Esophagus mucosa (tissue), 1 donor: ENCODE results near the gene CA5A. TPM values are rescaled to one million over a fixed set of nuclear protein-coding genes. Genes with fewer than 3 reads are reported as not detected.
A peak's percentile ranks its signal among the peaks of the same experiment; 100 is the strongest.
"Not testable (repeated sequence)": the region's sequence is repeated elsewhere in the genome, so short reads cannot be mapped to it uniquely, and the experiment has no call there.

Experiments
- ATAC-seq: fragments of 200-7000 bp; cut with Tn5 transposase; one replicate; pipeline ENCODE4 v1.9.1; 2020
- total RNA-seq: library from RNA; stranded (reverse); gene quantifications from one replicate; pipeline ENCODE4 v1.2.4, GENCODE V29; 2023
- donor health status: DM: yes; HTN: yes; CAD: no.

The CA5A gene
- total RNA-seq, 1 donor from 2014 or later: not detected

GRCh38 chr16:87947356-87948118 is 11.2 kb upstream of the CA5A start:
- no peak for ATAC-seq

- ATAC-seq: no peak
These were observed 10.4 kb upstream of the CA5A start for GRCh38 chr16:87946596-87947347.

DNA sequence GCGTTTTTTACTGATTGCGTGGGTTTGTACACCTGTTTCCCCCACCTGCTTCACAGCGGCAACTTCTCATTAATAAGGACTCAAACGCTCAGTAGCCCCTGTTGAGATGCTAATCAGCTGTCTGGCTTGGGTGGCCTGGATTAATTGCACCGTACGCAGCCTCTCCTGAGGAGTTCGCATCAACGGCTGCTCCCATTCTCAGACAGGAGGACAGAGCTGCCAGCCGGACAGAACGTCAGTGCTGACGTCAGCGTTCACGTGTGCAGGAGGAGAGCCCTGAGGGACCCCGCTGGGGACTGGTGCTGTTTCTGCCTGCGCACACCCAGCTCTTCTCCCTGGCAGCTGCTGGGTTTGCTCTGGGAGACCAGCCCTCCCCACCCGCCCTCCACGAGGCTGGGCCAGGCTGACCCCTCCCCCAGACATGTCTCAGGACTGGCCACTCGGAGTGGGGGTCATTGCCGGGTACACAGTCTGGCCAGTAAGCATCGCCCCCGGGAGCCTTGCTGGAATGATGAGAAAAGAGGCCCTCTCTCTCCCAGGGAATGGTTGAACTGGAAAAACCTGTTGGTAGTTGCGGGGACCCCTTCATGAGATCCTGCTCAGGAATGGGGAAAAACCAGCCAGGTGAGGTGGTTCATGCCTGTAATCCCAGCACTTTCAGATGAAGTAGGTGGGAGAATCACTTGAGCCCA is 9.2 kb upstream of the CA5A start:
- peak; percentile 78 for ATAC-seq

GRCh38 chr16:87942680-87943079 is 6.4 kb upstream of the CA5A start:
- ATAC-seq: no peak

DNA sequence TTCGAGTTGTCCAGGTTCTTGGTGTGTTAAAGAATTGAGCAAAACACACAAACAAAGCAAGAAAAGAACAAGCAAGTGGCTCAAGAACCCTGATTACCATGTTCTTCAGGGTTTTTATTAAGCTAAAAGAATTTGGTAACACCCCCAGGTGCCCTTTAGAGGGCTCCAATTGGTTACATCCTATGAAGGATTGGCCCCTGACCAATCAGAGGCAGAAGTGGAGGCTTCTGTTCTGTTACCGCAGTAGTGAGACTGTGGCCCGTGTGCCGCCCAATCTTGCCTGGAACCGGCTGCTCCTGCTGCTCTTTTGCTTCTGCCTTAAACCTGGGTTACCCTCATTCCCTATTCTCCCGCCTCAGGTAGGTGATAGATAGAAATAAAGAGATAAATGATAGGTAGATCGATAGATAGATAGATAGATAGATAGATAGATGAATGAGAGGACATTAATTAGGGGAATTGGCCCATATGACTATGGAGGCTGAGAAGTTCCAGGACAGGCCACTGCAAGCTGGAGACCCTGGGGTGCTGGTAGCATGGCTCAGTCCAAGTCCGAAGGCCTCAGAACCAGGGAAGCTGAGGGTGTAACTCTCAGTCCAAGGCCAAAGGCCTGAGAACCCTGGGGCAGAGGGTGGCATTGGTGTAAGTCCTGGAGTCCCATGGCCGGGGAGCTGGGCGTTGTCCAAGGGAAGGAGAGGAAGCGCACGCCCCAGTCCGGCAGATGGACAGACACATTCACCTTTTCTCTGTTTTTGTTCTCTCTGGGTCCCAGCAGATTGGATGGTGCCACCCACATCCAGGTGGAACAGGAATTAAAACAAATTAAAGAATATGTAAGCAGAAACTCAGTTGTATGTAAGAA is 3.5 kb upstream of the CA5A start:
- no peak for ATAC-seq

DNA sequence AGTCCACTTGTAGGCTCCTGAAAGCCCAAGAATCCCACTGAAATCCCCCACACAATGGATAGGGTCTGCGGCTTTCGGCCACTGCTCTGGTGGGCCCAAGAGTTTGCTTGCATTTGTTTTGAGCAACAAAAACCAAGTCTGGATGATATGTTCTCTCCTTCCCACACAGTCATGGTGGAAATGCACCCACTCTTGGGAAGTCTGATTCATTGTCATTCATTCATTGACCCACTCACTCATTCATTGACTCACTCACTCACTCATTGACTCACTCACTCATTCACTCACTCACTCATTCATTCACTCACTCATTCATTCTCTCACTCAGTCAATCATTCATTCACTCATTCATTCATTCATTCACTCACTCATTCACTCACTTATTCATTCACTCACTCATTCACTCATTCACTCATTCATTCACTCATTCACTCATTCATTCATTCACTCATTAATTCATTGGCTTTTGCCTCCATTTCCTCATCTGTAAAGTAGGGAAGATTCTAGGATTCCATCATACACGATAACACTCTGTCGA is 2.2 kb upstream of the CA5A start:
- no peak for ATAC-seq

DNA sequence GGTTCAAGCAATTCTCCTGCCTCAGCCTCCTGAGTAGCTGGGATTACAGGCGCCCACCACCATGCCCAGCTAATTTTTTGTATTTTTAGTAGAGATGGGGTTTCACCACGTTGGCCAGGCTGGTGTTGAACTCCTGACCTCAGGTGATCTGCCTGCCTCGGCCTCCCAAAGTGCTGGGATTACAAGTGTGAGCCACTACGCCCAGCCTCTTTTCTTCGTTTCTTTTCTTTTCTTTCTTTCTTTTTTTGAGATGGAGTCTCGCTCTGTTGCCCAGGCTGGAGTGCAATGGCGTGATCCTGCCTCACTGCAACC is 858 bp upstream of the CA5A start:
- ATAC-seq: not testable (repeated sequence)

DNA sequence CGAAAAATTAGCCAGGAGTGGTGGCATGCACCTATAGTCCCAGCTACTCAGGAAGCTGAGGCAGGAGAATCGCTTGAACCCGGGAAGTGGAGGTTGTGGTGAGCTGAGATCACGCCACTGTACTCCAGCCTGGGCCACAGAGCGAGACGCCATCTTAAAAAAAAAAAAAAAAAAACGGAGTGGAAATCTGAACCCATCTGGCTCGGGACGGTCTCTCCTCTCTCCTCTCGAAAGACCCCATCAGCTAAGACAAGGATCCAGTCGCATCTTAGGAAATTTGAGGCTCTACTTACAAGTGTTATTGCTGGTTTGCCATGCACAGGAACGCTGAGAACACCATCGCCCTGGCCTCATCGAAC is 334 bp downstream of the CA5A start:
- ATAC-seq: not testable (repeated sequence)

DNA sequence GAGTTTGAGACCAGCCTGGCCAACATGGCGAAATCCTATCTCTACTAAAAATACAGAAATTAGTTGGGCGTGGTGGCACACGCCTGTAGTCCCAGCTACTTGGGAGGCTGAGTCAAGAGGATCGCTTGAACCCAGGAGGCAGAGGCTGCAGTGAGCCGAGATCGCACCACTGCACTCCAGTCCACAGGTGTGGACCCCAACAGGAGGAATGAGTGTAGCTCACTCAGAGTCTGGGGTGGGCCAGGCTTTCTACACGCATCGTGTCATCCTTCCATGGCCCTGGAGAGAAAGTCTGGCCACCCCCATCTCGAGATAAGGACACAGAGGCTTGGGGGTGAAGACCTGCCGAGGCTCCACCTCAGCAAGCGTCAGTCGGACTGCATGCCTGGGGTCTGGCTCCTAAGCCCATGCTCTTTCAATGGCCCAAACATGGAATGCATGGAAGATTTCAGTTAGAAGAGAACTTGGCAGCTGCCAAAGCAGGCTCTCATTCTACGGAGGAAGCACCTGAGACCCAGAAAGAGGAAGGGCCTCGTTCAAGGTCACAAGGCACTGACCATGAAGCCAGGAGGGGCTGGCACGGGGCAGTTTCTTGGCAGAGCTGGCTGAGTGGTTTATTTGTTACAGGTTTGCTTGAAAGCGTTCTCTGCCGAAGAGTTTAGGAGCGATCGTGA is 1.4 kb downstream of the CA5A start:
- not testable (repeated sequence) for ATAC-seq

- no peak for ATAC-seq
These were observed 3.2 kb downstream of the CA5A start for GRCh38 chr16:87933140-87933495.

GRCh38 chr16:87932475-87933139 is 3.7 kb downstream of the CA5A start:
- ATAC-seq: not testable (repeated sequence)

DNA sequence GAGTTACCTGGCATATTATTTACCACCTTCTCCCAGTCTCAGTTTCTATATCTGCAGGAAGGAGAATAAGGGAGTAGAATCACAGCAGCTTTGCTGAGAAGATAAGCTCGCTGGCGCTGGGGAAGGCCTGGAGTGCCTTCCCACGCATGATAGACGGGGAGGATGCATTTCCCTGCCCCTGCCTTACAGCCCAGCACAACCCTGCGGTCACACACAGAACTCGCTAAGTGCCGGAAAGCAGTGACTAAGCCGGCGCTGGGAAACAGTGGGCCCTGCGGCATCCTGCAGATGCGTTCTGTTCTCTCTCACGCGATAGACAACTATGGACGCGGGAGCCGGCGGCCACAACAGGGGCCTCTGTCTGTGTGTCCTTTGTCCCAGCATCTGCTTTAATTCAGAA is 4.8 kb downstream of the CA5A start:
- no peak for ATAC-seq

DNA sequence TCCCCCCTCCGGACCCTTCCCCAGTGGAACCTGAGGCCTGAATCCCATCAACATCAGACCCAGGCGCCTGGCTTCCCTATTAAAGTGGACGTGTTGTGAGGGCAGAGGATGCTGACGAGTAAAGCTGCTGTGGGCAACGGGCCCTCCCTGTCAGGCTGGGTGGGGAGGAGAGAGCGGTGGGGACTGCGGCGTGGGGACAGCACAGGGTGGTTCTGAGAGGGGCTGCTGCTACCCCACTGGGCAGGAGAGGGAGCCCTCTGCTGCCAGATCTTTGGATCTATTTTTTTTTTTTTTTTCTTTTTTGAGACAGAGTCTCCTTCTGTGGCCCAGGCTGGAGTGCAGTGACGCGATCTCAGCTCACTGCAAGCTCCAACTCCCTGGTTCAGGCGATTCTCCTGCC is 5.9 kb downstream of the CA5A start:
- no peak for ATAC-seq

- ATAC-seq: no peak
These were observed 6.3 kb downstream of the CA5A start for GRCh38 chr16:87929986-87930385.

DNA sequence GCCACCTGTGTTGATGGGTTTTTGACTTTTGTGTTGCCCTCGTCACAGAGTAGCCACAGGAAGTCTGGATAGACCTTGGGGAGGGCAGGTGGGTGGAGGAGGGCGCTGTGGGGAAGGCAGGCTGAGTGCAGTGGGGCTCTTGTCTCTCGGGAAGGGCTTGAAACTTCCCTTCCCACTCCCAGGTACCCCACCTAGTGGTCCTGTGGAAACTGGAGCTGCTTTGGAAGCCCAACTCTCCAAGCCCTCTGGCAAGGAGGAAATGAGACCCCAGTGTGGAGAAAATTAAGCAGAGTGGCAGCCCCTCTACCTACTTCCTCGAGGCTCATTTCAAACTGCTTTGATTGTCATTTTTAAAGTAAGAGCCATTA is 9.2 kb downstream of the CA5A start:
- no peak for ATAC-seq

DNA sequence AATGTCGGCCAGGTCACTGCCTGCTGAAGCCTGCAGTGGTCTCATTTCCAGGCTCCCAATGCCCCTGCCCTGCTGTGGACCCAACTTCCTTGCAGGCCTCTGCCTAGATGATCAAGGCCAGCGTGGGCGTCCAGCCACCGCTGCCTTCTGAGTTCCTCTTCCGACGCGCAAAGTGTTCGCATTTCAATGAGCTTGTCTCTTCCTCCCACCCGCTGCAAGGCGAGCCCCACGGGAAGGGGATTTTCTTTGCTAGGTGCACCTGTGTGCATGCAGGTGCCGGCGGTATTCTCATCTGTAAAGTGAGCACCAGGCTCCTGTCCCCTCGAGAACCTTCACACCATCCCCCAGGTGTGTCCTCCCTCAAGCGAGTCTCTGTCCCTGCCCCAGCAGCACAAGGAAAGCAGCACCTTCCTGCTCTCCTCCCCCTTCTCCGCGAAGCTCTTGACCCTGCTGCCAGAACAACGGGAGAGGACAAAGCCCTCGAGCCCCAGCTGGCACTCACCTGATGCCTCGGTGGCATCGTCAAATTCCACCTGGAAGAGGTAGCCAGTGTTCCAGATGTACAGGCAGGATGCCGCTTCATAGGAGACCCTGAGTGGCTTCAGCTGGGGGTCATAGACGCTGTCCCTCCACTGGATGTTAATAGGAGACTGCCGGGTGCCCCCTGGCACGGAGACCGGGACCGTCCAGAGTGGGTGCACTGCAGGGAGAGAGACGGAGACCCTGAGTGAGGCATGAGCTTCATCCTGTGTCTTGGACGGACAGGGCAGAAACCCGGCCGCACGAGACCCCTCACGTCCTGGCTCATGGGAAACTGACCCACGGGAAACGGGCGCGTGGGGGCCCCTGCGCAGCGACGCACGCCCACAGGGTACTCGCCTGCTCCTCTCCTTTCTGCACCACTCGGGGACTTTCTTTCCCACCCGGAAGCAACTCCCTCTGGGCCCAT is 9.8 kb downstream of the CA5A start:
- ATAC-seq: no peak

DNA sequence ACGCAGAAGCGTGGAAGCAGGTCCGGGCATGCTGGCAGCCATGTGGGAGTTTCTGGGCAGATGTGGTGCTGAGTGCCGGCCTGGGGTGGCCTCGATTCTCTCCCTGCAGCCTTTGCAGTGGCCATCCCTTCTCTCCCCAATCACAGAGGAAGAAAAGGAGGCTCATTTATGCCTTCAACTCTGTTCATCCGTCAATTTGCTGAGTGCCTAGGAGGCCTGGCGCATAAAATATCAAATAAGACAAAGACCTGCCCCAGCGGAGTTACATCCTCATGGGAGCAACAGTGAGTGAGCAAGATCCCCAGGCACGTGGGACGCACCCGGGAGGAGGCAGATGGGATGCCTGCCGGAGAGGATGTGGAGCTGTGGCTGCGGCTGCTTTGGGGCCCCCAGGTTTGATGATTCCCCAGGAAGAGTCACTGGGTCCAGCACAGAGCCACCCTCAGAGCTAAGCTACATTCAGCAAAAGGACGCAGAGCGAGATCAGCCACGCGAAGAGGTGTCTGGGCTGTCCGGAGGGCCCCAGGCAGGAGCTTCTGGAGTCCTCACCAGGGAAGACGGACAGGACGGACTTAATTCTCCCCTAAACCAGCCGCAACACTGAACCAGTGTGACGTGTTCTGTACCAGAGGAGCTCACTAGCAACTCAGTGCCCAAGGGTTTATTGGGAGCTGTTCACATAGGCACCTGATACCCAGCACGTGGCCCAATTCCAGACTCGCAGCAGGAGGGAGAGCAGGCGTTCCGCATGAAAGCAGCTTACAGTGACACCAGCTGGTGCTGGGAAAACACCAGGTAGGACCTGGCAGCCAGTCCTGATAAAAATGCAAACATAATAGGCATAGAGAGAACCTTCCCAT is 11.3 kb downstream of the CA5A start:
- peak; percentile 51 for ATAC-seq

GRCh38 chr16:87924041-87924810 is 12.1 kb downstream of the CA5A start:
- ATAC-seq: peak; percentile 44
